ENCODE results near the gene AMDHD2.
A peak's percentile ranks its signal among the peaks of the same experiment; 100 is the strongest.

Gene AMDHD2

DNA sequence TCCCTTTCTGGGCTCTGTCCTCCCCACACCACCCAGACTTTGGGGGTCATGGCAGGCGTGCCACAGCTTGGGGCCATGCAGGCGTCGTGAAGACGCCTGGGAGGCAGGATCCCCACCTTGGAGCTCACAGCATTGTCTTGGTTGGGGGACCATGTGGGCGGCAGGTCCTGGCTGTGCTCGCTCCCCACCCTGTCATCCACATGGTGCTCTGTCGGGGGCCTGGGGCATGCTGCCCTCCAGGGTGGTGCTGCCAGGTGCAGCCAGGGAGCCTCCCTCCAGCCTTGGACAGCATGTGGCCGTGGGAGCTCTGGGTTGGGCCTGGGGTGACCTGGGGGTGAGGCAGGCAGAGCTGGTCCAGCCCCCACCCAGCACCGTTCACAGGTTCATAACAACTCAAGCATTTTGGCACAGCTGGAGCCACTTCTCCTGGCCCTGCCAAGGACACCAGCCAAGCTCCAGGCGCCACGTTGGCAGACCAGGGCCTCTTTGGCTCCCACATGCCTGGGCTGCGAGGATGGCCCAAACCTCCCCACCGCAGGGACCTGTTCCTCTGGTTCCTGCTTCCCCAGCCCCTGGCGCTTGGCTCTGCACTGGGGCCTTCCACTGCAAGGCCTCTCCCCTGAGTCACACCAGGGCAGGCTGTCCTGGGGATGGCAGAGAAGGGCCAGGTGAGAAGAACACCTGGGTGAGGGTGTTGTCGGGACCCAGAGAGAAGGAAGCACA, 21.5 kb upstream of the AMDHD2 start:
- Histone ChIP-seq H3K4me3 (ENCODE audit: low read depth in 1 of 5, low read length in 5 of 5) (no peak overlapping the region), H3K27me3 (ENCODE audit: control insufficient read depth in 5 of 5, insufficient read depth in 4 of 5, low read length in 5 of 5) (no peaks in the 10 kb centered on the region), H3K9me3 (ENCODE audit: control insufficient read depth in 5 of 5, low read length in 5 of 5) (no peaks in the 10 kb centered on the region), H3K9ac (ENCODE audit: low read length in 5 of 5) (peak overlapping the region in 2 of 5 donors; percentile 5 to 38), H3K4me1 (ENCODE audit: control insufficient read depth in 5 of 5, insufficient read depth in 5 of 5, low read length in 5 of 5) (peaks cover 13 to 66% (median 54%) of the 10 kb centered on the region in 5 donors), H3K36me3 (ENCODE audit: control insufficient read depth in 5 of 5, insufficient read depth in 5 of 5, low read length in 5 of 5) (peaks cover 0 to 28% (median 15%) of the 10 kb centered on the region in 5 donors), H3K27ac (ENCODE audit: low read depth, low read length) (no peak overlapping the region)

GRCh38 chr16:2499454-2499853, 20.7 kb upstream of the AMDHD2 start:
- H3K9ac ChIP-seq (ENCODE audit: low read length in 5 of 5): peak overlapping the region in 1 of 5 donors; percentile 5
- H3K36me3 ChIP-seq (ENCODE audit: control insufficient read depth in 5 of 5, insufficient read depth in 5 of 5, low read length in 5 of 5): peaks cover 0 to 28% (median 15%) of the 10 kb centered on the region in 5 donors
- peaks cover 13 to 59% (median 52%) of the 10 kb centered on the region in 5 donors for H3K4me1 ChIP-seq (ENCODE audit: control insufficient read depth in 5 of 5, insufficient read depth in 5 of 5, low read length in 5 of 5)
- H3K4me3 ChIP-seq (ENCODE audit: low read depth in 1 of 5, low read length in 5 of 5): no peak overlapping the region
- no peaks in the 10 kb centered on the region for H3K27me3 ChIP-seq (ENCODE audit: control insufficient read depth in 5 of 5, insufficient read depth in 4 of 5, low read length in 5 of 5)
- no peak overlapping the region for H3K27ac ChIP-seq (ENCODE audit: low read depth, low read length)
- no peaks in the 10 kb centered on the region for H3K9me3 ChIP-seq (ENCODE audit: control insufficient read depth in 5 of 5, low read length in 5 of 5)

DNA sequence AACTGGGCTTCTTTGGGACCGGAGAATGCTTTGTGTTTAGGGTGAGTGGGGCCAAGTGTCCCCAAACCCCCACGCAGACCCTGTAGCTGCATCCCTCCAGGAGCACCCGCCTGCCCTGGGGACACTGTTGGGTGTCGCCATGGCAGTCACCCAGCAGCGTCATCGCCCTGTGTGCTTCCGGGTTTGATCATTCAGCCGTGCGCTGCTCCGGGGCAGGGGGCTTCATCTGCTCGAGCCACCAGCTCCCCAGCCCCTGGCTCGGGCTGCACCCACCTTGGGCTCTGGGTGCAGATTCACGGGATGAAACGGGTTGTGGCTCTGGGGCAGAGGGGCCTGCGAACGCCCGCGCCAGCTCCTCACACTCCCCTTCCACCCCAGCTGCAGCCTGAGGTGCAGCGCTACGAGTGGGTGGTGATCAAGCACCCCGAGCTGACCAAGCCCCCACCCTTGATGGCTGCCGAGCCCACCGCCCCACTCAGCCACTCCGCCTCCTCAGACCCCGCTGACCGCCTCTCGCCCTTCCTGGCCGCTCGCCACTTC, 20.2 kb upstream of the AMDHD2 start:
- H3K27me3 ChIP-seq (ENCODE audit: control insufficient read depth in 5 of 5, insufficient read depth in 4 of 5, low read length in 5 of 5): no peaks in the 10 kb centered on the region
- H3K36me3 ChIP-seq (ENCODE audit: control insufficient read depth in 5 of 5, insufficient read depth in 5 of 5, low read length in 5 of 5): peaks cover 0 to 28% (median 15%) of the 10 kb centered on the region in 5 donors
- peaks cover 13 to 59% (median 52%) of the 10 kb centered on the region in 5 donors for H3K4me1 ChIP-seq (ENCODE audit: control insufficient read depth in 5 of 5, insufficient read depth in 5 of 5, low read length in 5 of 5)
- no peak overlapping the region for H3K4me3 ChIP-seq (ENCODE audit: low read depth in 1 of 5, low read length in 5 of 5)
- no peak overlapping the region for H3K9ac ChIP-seq (ENCODE audit: low read length in 5 of 5)
- no peak overlapping the region for H3K27ac ChIP-seq (ENCODE audit: low read depth, low read length)
- no peaks in the 10 kb centered on the region for H3K9me3 ChIP-seq (ENCODE audit: control insufficient read depth in 5 of 5, low read length in 5 of 5)

- Histone ChIP-seq H3K9ac (ENCODE audit: low read length in 5 of 5) (no peak overlapping the region), H3K27ac (ENCODE audit: low read depth, low read length) (no peak overlapping the region), H3K4me3 (ENCODE audit: low read depth in 1 of 5, low read length in 5 of 5) (no peak overlapping the region), H3K4me1 (ENCODE audit: control insufficient read depth in 5 of 5, insufficient read depth in 5 of 5, low read length in 5 of 5) (peaks cover 13 to 59% (median 52%) of the 10 kb centered on the region in 5 donors), H3K9me3 (ENCODE audit: control insufficient read depth in 5 of 5, low read length in 5 of 5) (no peaks in the 10 kb centered on the region), H3K27me3 (ENCODE audit: control insufficient read depth in 5 of 5, insufficient read depth in 4 of 5, low read length in 5 of 5) (no peaks in the 10 kb centered on the region), H3K36me3 (ENCODE audit: control insufficient read depth in 5 of 5, insufficient read depth in 5 of 5, low read length in 5 of 5) (peaks cover 0 to 28% (median 15%) of the 10 kb centered on the region in 5 donors)
Observed at GRCh38 chr16:2500430-2500917, 19.7 kb upstream of the AMDHD2 start.

- Histone ChIP-seq H3K27me3 (ENCODE audit: control insufficient read depth in 5 of 5, insufficient read depth in 4 of 5, low read length in 5 of 5) (no peaks in the 10 kb centered on the region), H3K4me1 (ENCODE audit: control insufficient read depth in 5 of 5, insufficient read depth in 5 of 5, low read length in 5 of 5) (peaks cover 13 to 59% (median 52%) of the 10 kb centered on the region in 5 donors), H3K9ac (ENCODE audit: low read length in 5 of 5) (peak overlapping the region in 1 of 5 donors; percentile 35), H3K27ac (ENCODE audit: low read depth, low read length) (no peak overlapping the region), H3K9me3 (ENCODE audit: control insufficient read depth in 5 of 5, low read length in 5 of 5) (no peaks in the 10 kb centered on the region), H3K4me3 (ENCODE audit: low read depth in 1 of 5, low read length in 5 of 5) (peak overlapping the region in 2 of 5 donors; percentile 36 to 50), H3K36me3 (ENCODE audit: control insufficient read depth in 5 of 5, insufficient read depth in 5 of 5, low read length in 5 of 5) (peaks cover 0 to 26% (median 14%) of the 10 kb centered on the region in 5 donors)
Observed at GRCh38 chr16:2500918-2501750, 19.0 kb upstream of the AMDHD2 start.

- Histone ChIP-seq H3K27ac (ENCODE audit: low read depth, low read length) (peak overlapping the region; percentile 16), H3K4me3 (ENCODE audit: low read depth in 1 of 5, low read length in 5 of 5) (peak overlapping the region in 1 of 5 donors; percentile 50), H3K4me1 (ENCODE audit: control insufficient read depth in 5 of 5, insufficient read depth in 5 of 5, low read length in 5 of 5) (peaks cover 11 to 59% (median 50%) of the 10 kb centered on the region in 5 donors), H3K27me3 (ENCODE audit: control insufficient read depth in 5 of 5, insufficient read depth in 4 of 5, low read length in 5 of 5) (no peaks in the 10 kb centered on the region), H3K9ac (ENCODE audit: low read length in 5 of 5) (peak overlapping the region in 1 of 5 donors; percentile 7), H3K9me3 (ENCODE audit: control insufficient read depth in 5 of 5, low read length in 5 of 5) (no peaks in the 10 kb centered on the region), H3K36me3 (ENCODE audit: control insufficient read depth in 5 of 5, insufficient read depth in 5 of 5, low read length in 5 of 5) (peaks cover 0 to 15% (median 4%) of the 10 kb centered on the region in 5 donors)
Observed at GRCh38 chr16:2501946-2502895, 17.9 kb upstream of the AMDHD2 start.

GRCh38 chr16:2505695-2506094, 14.5 kb upstream of the AMDHD2 start:
- Histone ChIP-seq H3K36me3 (ENCODE audit: control insufficient read depth in 5 of 5, insufficient read depth in 5 of 5, low read length in 5 of 5) (no peaks in the 10 kb centered on the region), H3K27ac (ENCODE audit: low read depth, low read length) (no peak overlapping the region), H3K4me1 (ENCODE audit: control insufficient read depth in 5 of 5, insufficient read depth in 5 of 5, low read length in 5 of 5) (peaks cover 0 to 52% (median 42%) of the 10 kb centered on the region in 5 donors), H3K4me3 (ENCODE audit: low read depth in 1 of 5, low read length in 5 of 5) (no peak overlapping the region), H3K9ac (ENCODE audit: low read length in 5 of 5) (no peak overlapping the region), H3K27me3 (ENCODE audit: control insufficient read depth in 5 of 5, insufficient read depth in 4 of 5, low read length in 5 of 5) (no peaks in the 10 kb centered on the region), H3K9me3 (ENCODE audit: control insufficient read depth in 5 of 5, low read length in 5 of 5) (no peaks in the 10 kb centered on the region)

DNA sequence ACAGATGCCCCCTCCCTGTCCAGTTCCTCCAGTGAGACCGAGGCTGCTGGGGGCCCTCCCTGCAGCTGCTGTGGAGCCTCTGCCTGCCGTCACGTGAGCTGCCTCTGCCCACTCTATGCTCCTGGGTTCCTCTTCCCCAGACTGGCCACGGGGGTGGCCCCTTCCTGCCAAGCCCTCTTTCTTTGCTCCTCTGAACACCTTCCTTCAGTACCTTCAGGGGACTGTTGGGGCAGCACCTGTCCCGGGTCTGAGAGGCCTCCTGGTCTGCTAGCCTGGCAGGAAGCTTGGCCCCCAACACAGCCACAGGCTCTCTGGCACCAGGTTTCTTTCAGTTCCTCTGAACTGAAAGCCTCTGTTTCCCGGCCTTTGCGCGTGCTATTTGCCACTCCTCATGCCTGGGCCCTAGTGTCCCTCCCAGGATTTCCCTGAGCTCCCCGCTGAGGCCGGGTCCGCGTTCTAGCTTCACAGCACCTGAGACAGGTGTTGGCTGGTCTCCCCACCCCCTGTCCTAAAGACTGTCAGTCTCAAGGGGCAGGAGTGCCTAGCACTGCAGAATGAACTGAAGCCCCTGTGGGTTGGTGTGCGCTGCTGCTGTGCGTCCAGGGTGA, 13.0 kb upstream of the AMDHD2 start:
- H3K4me1 ChIP-seq (ENCODE audit: control insufficient read depth in 5 of 5, insufficient read depth in 5 of 5, low read length in 5 of 5): peaks cover 0 to 48% (median 37%) of the 10 kb centered on the region in 5 donors
- no peaks in the 10 kb centered on the region for H3K27me3 ChIP-seq (ENCODE audit: control insufficient read depth in 5 of 5, insufficient read depth in 4 of 5, low read length in 5 of 5)
- no peaks in the 10 kb centered on the region for H3K36me3 ChIP-seq (ENCODE audit: control insufficient read depth in 5 of 5, insufficient read depth in 5 of 5, low read length in 5 of 5)
- no peaks in the 10 kb centered on the region for H3K9me3 ChIP-seq (ENCODE audit: control insufficient read depth in 5 of 5, low read length in 5 of 5)
- H3K4me3 ChIP-seq (ENCODE audit: low read depth in 1 of 5, low read length in 5 of 5): peak overlapping the region in 2 of 5 donors; percentile 1 to 40
- peak overlapping the region in 3 of 5 donors; percentile 37 to 71 (median 55) for H3K9ac ChIP-seq (ENCODE audit: low read length in 5 of 5)
- H3K27ac ChIP-seq (ENCODE audit: low read depth, low read length): peak overlapping the region; percentile 69

GRCh38 chr16:2507665-2508064, 12.5 kb upstream of the AMDHD2 start:
- Histone ChIP-seq H3K36me3 (ENCODE audit: control insufficient read depth in 5 of 5, insufficient read depth in 5 of 5, low read length in 5 of 5) (no peaks in the 10 kb centered on the region), H3K27me3 (ENCODE audit: control insufficient read depth in 5 of 5, insufficient read depth in 4 of 5, low read length in 5 of 5) (no peaks in the 10 kb centered on the region), H3K4me3 (ENCODE audit: low read depth in 1 of 5, low read length in 5 of 5) (peak overlapping the region in 2 of 5 donors; percentile 1 to 40), H3K27ac (ENCODE audit: low read depth, low read length) (peak overlapping the region; percentile 69), H3K4me1 (ENCODE audit: control insufficient read depth in 5 of 5, insufficient read depth in 5 of 5, low read length in 5 of 5) (peaks cover 0 to 48% (median 32%) of the 10 kb centered on the region in 5 donors), H3K9me3 (ENCODE audit: control insufficient read depth in 5 of 5, low read length in 5 of 5) (no peaks in the 10 kb centered on the region), H3K9ac (ENCODE audit: low read length in 5 of 5) (peak overlapping the region in 2 of 5 donors; percentile 37 to 71)
